Muscle of back (tissue), 13 donors: ENCODE measurements around the gene SYT15B. TPM values are rescaled to one million over a fixed set of nuclear protein-coding genes. Genes with fewer than 3 reads are reported as not detected.
"Not testable (repeated sequence)": the region's sequence is repeated elsewhere in the genome, so short reads cannot be mapped to it uniquely, and the experiment has no call there.

ENCODE experiments used
- DNase-seq, 3 donors: peaks; one replicate each; pipeline versions ENCODE4 v3.0.0 to v3.0.0-alpha.2; 2013
- long read RNA-seq, 9 donors: transcript quantifications; one replicate each; lab custom pipeline, GENCODE V29; 2026
- polyA plus RNA-seq, 10 donors: library from polyadenylated mRNA; unstranded; fragments of 120-200 nt; gene quantifications; one replicate each; pipeline ENCODE4 v1.2.1, GENCODE V29; 2013; ENCODE audit not compliant: insufficient read length in 10 of 10

SYT15B gene
- polyA plus RNA-seq = 1 to 10 TPM in 3 of 10 donors, under 1 TPM in 7; 0.15 to 1.1 (median 0.77) TPM
- long read RNA-seq, donor 1 = 0 reads
- long read RNA-seq, donor 2 = 0 reads
- long read RNA-seq, donor 3 = 0 reads
- long read RNA-seq, donor 4 = 0 reads
- long read RNA-seq, donor 5 = 0 reads
- long read RNA-seq, donor 6 = 0 reads
- long read RNA-seq, donor 7 = 0 reads
- long read RNA-seq, donor 8 = 0 reads
- long read RNA-seq, donor 9 = 0 reads

DNA sequence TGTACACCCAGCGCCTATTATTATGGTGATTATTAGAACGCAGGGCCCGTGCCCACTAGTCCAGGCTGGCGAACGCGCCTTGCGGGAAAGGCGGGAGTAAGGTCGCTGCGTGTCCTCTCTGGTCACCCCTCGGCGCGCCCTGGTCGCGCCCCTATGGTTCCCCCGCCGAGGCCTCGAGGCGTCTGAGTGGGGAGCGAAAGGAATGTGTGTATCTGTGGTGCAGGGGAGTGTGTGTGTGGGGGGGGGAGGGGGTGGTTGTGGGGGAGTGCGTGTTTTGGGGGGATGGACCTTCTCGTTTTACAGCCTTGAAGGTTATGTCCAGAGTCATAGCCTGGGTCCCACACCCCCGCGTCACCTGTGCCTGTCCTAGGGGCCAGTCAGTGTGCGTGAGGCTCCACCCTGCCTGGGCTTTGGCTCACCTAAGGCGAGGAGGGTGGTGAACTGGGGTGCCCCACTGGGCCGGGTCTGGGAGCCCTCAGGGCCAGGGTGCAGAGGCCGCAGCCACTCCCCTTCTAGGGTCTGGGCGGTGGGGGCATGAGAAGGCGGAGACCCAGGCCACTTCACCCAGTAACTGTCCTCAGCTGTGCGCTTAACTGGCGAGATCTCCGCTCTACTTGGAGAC, at the start of gene SYT15B:
SYT15B (minus strand) TSS at position 39 of the 622 bp plus-strand sequence. CDS start 952 bp downstream, outside the sequence.
- not testable (repeated sequence) for DNase-seq

DNA sequence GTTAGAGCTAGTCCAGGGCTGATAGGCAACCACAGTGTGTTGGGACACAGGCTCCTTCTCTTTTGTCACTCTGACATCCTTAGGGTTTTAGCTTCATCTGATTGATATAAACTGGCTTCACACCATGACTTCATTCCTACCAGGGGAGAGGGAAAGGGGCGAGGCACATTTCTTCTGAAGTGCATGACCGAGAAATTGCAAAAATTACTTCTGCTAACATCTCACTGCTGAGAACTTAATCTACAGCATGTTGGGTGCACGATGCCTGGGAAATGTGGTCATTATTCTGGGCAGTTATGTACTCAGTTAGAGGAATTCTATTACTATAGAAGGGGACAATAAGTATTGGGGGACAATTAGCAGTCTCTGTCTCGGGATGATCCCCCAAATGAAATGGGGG, 16.2 kb upstream of the SYT15B start:
- not testable (repeated sequence) for DNase-seq

DNA sequence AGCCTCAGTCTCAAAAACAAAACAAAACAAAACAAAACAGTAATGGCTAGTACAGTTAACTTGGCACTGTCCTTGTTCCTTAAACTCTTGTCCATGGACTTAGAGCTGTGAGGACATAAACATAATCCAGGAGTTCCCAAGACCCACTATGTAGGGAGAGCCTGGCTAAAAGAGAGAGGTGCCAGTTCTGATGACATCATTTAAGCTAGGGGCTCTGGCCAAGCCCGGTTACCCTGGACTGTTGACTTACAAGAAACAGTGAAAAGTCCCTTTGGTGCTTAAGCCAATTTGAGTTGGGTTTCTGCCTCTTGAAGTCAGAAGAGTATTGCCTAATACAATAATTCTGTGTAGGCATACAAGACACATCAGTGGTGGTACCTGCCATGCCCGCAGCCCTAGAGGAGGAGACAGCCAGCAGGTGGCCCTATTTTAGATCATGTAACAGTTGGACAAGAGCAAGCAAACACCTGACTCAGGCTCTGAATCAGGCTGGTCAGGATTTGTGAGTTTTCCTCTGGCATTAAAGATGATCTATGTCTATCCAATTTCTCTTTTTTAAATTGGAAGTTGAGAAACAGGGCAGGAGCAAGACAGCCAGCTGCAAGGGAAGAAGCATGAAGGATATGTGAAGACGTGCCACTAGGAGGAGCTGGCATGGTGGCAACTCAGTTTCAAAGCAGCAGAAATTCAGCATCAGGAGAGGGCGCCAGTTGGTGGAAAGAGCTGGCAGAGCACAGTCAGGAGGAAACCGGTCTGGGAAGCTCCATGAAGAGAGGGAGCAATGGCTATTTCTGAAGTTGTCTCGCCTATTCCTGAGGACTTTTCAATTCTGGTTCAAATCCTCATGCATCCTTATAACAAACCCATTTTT, 12.2 kb upstream of the SYT15B start:
- DNase-seq = peak; percentile 13 to 15 (median 13)

DNA sequence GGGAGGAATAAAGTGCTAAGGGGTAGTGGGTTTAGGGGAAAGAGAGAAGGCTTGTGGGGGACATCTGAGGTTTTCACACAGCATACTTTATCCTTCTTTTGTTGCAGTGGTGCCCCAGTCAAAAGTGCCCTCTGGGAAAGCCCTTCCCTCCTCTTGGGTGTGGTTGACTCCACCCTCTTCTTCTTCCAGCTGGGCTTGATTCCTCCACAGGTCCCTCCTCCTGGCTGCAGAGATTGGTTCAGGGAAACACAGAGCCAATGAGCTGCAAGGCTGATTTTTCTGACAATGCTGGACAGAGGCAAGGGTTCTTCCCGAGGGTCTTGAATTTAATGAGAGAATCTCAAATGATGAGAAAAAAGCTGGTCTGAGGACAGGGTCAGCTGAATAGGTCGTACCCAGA, 7.4 kb upstream of the SYT15B start:
- DNase-seq = not testable (repeated sequence)

DNA sequence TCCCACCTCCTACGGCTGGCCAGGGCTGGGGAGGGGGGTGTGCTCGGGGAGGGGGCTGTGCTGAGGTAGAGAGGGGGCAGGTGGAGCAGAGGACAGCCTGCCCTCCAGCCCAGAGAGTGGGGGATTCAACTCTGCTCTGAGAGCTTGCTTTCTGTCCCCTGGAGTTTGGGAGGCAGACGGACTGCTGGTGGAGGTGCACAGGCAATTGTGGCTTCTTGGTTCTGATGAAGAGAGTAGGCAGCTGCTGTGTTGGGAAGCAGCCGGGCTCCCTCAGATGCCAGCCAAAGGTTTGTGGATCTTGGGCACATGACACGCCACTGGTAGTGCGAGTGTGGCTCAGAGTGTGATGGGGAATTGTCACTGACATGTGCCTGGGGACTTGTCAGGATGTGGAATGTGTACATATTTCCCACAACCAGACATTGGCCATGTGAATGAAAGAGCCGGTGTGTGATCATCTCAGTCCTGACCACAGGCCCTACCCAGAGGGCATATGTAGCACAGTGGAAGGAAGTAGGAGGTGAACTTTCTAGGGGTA, 5.3 kb upstream of the SYT15B start:
- not testable (repeated sequence) for DNase-seq

DNA sequence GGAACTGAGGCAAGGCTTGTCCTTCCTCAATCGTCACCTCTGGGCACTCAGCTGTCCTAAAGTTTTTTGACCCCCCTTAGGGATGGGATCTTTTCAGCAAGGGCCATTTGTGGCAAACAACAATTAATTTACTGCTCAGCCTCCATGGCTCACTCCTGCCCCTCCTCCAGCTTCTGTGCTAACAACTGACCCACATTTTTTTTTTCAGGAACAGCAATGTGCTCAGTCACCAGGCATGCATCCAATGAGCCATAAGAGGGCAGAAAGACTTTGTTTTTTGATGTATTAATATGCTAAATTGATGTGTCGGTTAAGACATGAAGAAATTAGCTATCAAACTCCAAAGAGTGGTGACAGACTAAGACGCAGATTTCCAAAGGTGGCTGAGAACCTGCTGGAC, 4.7 kb upstream of the SYT15B start:
- DNase-seq = peak in 2 of 3 donors; percentile 3 to 21

DNA sequence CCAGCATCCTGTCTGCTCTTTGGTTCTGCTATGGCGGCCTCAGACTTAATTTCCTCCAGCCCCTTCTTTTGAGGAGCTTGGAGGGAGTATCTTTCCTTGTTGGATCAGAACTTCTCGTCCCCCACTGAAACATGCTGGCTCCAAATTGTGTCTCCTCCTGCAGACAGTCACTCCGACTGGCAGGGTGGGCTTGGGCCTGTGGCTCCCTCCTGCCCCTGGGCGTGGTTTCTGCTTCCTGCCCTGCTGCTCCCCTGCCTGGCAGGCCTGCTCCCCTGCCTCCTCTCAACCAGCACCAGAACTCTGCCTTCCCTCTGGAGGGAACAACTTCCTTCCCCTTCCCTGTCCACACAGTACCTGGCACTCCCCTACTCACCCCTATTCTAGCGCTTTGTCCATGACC, 3.8 kb upstream of the SYT15B start:
- not testable (repeated sequence) for DNase-seq

DNA sequence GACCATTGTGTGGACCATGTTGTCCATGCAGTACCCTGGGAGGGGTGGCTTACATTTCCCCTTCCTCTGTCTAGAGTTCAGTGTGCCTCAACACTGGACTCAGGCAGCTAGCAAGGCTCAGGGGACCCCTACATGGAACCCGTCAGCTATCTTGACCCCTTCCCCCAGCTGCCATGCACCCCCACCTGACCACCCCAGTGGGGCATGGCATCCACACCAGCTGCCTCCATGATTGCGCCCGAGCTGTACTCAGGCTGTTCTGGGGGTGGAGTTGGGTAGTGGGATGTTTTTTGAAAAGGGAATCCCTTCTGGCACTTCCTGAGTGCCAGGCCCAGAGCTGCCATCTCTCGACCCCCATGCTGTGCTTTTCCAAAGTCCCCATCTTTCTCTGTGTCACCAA, 1.8 kb upstream of the SYT15B start:
- DNase-seq = not testable (repeated sequence)

DNA sequence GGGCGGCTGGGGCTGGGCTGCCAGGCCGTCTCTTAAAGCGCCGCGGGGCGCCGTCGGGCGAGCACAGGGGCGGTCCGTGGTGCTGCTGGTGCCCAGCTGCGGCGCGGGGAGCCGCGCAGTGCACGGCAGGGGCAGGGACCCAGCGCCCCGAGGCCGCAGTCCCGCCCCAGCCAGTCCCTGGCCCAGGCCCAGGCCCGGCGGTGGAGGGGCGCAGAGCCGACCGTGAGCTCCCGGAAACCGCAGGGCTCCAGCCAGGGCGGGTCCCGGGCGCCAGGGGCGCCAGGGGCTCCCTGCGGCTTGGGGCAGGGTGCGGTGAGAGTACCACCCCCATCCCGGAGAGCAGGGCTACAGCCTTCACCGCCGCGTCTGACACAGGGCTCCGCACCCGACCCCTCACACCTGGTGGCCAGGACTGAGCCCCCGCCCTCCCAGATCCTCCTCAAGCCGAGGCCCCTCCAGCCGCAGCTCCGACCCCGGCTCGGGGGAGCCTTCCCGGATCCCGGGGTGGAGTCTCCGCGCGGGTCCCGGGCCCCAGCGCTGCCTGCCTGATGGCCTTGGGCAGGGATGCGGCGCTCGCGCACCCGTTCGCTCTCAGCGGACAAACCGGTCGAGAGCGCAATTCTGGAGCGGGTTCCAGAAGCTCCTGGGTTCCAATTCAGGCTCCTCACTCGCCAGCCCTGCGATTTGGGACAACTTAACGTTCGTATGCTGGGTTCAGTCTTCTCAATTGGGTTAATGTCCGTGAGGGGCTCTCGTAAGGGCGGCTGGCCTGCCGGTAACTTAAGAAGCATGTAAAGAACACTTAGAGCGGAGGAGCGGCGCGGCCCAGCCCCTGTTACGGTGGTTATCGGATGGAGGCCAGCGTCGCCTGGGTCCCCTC, 478 bp downstream of the SYT15B start:
- peak in 1 of 3 donors; percentile 2 for DNase-seq

DNA sequence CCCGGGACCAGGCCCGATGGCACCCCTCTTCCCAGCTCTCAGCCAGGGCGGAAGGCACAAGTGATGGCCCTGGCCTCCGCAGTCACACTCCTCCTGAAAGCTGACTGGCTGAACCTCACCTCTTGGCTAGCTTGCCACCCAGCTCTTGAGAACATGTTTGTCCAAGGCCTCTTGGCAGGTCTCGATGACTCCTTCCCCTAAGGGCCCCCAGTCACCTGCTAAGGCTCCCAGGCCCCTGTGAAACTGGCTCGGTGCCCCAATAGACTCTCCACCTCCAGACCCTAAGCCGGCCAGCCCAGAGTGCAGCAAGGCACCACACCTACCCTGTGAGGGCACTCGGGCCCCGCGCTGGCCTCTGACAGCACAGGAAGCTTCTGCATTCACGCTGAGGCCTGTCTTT, 4.5 kb downstream of the SYT15B start:
- DNase-seq = not testable (repeated sequence)

DNA sequence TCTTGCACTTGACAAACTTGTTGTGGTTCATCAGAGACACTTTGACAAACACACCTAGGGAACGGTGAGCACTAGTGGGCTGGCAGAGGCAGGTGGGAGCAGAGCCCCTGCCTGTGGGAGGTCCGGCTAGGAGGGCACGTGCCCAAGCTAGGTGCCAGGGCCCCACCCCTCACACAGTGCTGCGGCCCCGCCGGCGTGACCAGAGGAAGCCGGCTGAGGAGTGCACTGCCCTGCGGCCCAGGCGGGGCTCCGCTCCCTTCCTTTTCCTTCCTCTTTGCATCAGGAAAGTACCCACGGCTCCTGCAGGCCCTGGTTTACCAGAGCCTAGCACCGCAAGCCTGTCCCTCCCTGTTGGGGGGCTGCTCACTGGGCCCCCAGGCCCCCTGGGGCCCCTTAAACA, 7.2 kb downstream of the SYT15B start:
- DNase-seq = not testable (repeated sequence)

DNA sequence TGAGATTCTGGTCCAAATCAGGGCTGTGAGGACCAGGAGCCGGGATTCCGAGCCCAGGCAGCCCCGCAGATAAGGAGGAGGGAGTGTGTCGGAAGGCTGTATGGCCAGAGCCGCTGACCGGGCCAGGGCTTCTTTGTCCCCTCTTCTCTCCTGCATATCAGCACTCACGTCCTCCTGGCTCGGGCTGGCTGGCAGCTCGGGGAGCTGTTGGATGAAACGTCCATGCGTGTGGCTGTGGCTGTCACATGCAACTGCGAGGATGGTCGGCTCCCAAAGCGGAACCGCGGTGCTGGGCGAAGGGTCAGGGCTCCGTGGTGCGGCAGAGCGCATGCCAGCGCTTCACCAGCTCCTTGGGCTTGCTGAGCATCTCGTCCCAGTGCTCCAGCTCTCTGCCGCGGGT, 9.5 kb downstream of the SYT15B start:
- DNase-seq = not testable (repeated sequence)

DNA sequence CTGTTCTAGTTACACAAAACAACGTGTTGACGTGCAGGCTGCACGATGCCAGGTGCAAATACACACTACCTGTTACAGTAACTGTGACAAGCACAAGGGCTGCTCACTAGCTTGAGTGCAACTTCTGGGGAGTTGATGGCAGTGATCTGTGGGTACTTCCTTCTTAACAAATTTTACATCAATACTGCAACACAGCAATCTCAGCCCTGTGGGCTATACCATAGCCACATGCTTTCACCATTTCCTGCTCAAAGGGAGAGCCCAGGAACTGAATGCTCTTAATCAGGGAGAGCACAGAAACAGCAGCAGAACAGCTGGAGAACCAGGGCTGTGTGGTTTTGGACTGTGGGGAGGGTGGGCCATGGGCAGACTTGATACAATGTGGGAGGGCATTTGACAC, 10.2 kb downstream of the SYT15B start:
- not testable (repeated sequence) for DNase-seq

DNA sequence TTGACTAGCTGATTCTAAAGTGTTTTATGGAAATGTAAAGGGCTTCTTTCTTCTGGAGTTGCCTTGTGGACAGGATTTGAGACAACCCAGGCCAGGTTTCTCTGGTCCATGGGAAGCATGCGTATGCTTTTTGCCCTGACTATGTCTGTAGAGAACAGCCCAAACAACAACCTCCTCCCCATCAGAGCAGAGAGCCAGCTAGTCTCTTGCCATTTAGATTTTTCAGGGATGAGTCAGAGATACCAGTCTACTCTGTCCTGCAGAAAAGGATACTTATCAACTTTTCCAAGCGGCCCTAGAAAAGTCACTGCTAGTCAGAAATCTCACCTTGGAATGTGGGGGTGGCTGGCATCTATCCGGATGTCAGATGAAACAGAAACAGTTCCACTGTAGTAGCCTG, 11.6 kb downstream of the SYT15B start:
- DNase-seq = not testable (repeated sequence)

DNA sequence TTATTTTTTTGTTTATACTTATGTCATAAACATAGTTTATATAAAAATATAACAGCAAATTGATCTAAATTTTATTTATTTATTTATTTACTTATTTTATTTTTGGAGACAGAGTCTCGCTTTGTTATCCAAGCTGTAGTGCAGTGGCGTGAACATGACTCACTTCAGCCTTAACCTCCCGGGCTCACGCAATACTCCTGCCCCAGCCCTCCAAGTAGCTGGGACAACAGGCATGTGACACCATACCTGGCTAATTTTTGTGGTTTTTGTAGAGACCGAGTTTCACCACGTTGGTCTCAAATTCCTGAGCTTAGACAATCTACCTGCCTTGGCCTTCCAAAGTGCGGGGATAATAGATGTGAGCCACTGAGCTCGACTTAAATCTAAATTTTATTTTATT, 13.0 kb downstream of the SYT15B start:
- not testable (repeated sequence) for DNase-seq

DNA sequence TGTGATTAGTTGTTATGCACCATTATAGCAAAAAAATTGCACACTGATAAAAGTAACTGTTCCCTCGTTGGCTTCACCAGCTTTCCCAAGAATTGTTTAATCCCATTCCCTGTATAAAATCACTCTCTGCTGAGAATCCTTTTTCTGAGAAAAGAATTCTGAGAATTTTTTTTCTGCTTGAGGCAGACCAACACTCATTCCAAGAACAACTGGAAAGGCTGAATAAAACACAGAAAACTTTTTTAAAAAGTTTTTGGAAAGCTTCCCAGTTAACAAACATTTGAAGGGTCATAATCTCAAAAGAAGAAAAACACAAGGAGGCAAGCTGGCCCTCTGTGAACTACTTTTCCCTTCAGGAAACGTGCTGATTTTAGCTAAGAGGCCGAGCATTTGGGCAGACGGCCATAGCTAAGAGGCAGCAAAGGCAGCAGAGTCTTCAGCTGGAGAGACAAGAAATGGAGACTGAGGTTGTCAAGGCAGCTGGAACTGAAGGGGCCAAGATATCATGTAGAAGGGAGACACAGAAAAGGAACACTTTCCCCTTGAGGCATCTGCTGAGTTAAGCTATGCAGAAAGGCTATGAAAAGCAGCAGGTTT, 16.5 kb downstream of the SYT15B start:
- peak; percentile 10 to 68 (median 35) for DNase-seq

DNA sequence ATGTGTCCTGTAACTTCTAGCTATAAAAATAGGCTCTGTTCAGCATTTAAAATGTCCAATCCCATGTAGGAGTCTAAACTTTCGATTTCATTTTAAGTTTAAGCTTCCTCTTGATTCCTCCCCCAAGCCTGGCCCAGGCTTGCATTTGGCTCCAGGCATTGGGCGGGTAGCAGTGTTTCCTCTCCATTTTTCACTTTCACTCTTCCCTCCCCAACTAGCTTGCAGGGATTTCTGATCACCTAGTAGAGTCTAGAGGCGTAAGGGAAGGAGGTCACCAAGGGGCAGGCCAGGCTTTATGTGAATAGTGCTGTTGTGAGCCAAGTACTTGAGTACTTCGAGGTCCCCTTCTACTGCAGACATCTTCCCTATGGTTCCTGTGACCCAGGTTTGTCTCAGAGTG, 18.5 kb downstream of the SYT15B start:
- not testable (repeated sequence) for DNase-seq

DNA sequence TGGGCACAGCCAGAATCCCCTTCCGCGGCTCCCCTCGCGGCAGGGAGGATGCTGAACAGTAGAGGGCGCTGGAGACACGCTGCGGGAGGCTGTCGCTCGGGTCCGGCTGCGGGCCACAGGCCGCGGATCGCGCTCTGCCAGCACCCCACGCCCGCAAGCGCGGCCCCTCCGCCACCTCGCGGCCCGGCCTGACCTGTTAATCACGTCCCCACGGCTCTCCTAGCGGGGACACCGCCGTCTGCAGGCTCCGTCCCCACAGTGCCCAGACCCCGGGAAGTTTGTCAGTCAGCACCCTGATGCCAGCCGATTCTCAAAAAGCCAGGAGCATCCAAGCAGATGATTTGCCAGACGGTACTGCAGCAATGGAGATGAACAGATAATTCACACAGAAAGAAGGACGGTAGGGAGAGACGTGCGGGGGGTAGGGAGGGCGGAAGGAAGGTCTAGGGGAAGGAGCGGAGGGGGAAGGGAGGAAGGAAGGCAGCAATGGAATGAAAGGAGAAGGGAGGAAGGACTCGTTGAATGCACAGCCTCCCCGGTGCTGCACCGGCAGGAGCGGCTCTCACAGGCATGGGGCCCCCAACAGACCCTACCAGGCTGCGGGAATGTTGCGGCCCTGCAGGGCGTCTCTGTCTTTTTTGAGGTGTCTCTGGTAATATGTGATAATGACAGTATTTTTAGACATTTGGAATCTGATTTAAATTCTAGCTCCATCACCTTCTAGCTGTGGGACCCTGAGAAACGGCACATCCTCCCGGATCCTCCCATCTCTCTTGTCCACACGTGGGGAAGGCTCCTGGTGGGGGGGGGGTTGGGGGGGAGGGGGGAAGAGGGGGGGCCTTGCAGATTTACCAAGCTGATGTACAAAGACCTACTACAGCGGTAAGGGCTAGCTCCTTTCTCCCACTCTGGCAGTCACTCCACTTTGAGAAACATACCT, 19.5 kb downstream of the SYT15B start:
- DNase-seq = peak in 2 of 3 donors; percentile 16 to 43

DNA sequence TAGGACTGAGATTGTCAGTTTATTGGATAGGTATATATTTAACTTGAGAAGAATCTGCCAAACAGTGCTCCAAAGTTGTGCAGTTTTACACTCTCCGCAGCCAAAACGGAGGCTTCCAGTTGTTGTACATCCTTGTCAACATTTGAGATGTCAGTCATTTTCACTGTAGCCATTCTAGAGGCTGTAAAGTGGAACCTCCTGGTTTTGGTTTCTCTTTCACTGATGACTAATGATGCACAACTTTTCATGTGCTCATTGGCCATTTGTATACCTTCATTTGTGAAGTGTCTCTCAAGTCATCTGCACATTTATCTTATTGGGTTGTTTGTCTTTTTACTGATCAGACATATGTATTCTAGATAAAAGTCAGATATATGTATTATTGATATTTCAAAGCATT, 22.5 kb downstream of the SYT15B start:
- DNase-seq = not testable (repeated sequence)

DNA sequence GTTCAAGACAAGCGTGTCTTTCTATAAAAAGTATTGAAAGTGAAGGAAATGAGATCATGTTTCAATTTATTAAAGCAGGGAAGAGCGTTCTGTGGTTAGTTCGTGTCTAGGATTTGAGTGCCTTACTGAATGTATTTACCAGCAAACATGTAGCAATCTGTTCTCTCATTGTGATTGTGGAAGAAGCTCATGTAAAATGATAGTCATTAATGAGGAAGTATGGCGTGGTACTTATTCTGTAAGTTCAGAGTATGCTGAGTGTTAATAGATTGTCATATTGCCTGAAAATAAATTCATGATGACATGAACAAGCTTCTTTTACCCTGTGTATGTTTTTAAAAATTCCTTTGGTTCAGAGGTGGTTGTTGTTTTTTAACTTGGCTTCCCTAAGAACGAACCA, 32.5 kb downstream of the SYT15B start:
- not testable (repeated sequence) for DNase-seq
